SU-DHL-6 (cell line): ENCODE measurements around the gene GOT1.

ENCODE experiments used
- H2AFZ ChIP-seq: fragments of 200-600 bp; sonication (generic); 2 replicates; pipeline ENCODE4 v1.6.1; 2014; ENCODE audit warnings: low read depth, mild to moderate bottlenecking, moderate library complexity, mixed read lengths, antibody characterized with exemption, low read length; ENCODE audit not compliant: severe bottlenecking
- H3F3A ChIP-seq: fragments of 200-600 bp; shearing (Covaris generic); 2 replicates; pipeline ENCODE4 v1.6.0; 2016; ENCODE audit warnings: antibody characterized with exemption, mild to moderate bottlenecking; ENCODE audit not compliant: insufficient read depth
- H3K27ac ChIP-seq: fragments of 200-600 bp; sonication (generic); 2 replicates; pipeline ENCODE4 v1.5.1; 2016; ENCODE audit warnings: low read depth, mild to moderate bottlenecking, low read length, moderate library complexity, mixed read lengths
- H3K27me3 ChIP-seq: fragments of 200-600 bp; sonication (generic), shearing (Covaris generic); 2 replicates; pipeline ENCODE4 v1.6.0; 2014; ENCODE audit warnings: mild to moderate bottlenecking, low read length
- H3K36me3 ChIP-seq: fragments of 200-600 bp; sonication (generic); 2 replicates; pipeline ENCODE4 v1.6.1; 2014; ENCODE audit warnings: mild to moderate bottlenecking, low read length, mixed read lengths
- H3K4me2 ChIP-seq: fragments of 300-600, 200-600 bp; shearing (Covaris generic), sonication (generic); 2 replicates; pipeline ENCODE4 v1.6.0; 2014; ENCODE audit warnings: low read length, low read depth, mild to moderate bottlenecking; ENCODE audit not compliant: poor library complexity, severe bottlenecking
- H3K4me3 ChIP-seq: fragments of 200-600 bp; sonication (generic); 2 replicates; pipeline ENCODE4 v1.5.1; 2014; ENCODE audit warnings: antibody characterized with exemption, low read length, mild to moderate bottlenecking, mixed read lengths; ENCODE audit not compliant: insufficient read depth, poor library complexity, severe bottlenecking
- H3K79me2 ChIP-seq: fragments of 200-600 bp; sonication (generic); 2 replicates; pipeline ENCODE4 v1.6.1; 2014; ENCODE audit warnings: mild to moderate bottlenecking, low read length, moderate library complexity; ENCODE audit not compliant: insufficient read depth
- H3K9ac ChIP-seq: fragments of 200-600 bp; sonication (generic); 2 replicates; pipeline ENCODE4 v1.7.0; 2014; ENCODE audit warnings: mild to moderate bottlenecking, low read length
- H3K9me2 ChIP-seq: fragments of 200-600 bp; sonication (generic); replicated peaks from 2 replicates; pipeline ENCODE4 v1.6.1; 2014; ENCODE audit warnings: low read length; ENCODE audit not compliant: insufficient read depth
- H3K9me3 ChIP-seq: fragments of 200-600 bp; sonication (generic); 2 replicates; pipeline ENCODE4 v1.6.1; 2014; ENCODE audit warnings: low read length, mixed read lengths; ENCODE audit not compliant: insufficient read depth
- H4K20me1 ChIP-seq: fragments of 200-600 bp; sonication (generic); 2 replicates; pipeline ENCODE4 v1.6.1; 2014; ENCODE audit warnings: low read depth, mild to moderate bottlenecking, antibody characterized with exemption, low read length, moderate library complexity, mixed read lengths
- EZH2phosphoT487 ChIP-seq: fragments of 200-600 bp; sonication (generic), shearing (Covaris generic); conservative IDR thresholded peaks from 2 replicates; pipeline ENCODE4 v1.6.1; 2018; ENCODE audit warnings: mild to moderate bottlenecking, antibody characterized with exemption, low read length, moderate library complexity, mixed read lengths
- TF ChIP-seq, protein P1 (sequence below): fragments of 200-600 bp; sonication (generic); IDR thresholded peaks from one replicate; pipeline ENCODE4 v1.5.1; 2017; ENCODE audit warnings: antibody characterized with exemption, mild to moderate bottlenecking, low read length, moderate library complexity; ENCODE audit not compliant: insufficient read depth, poor library complexity, severe bottlenecking

Gene GOT1

DNA sequence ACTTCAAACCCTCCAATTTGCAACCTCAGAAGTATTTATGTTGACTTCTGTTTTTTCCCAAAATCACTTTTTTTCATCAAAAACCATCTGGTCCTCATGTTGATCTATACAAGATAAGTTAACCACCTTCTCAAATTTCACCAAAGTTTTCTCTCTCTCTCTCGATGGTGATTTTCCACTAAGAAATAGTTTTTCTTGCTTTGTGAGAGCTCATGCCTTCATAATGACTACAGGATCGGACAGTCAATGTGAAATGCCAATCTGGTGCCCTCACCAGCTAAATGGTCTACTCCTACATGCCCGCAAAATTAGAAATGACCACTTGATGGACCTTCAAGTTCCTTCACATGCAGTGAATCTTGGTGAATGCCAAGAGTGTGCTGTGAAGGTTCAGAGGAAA is 60.9 kb downstream of the GOT1 start:
- Histone ChIP-seq H3K4me3 (no peak overlapping the region), H3K27ac (no peak overlapping the region), H2AFZ (no peak overlapping the region)

DNA sequence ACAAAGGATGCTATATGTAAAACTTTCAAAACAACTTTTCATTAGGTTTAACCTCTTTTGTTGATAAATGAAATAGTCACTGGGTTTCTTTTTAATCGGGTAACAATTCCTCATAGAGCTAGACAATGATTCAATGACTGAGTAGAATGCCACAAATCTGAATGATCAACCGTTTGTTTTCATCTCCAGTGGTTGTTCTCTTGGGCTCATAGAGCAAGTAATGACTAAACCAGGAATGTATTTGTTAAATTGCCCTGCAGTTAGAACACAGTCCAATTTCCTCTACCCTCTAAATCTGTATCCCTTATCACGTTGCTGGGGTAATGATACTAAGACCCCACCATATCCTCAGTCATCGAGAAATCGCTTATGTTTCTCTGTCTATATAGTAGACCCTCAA is 61.3 kb downstream of the GOT1 start:
- H3K27me3 ChIP-seq = no peaks in the 10 kb centered on the region
- no peaks in the 10 kb centered on the region for H3K79me2 ChIP-seq
- H4K20me1 ChIP-seq = no peaks in the 10 kb centered on the region
- no peaks in the 10 kb centered on the region for H3K9me2 ChIP-seq
- H3K4me2 ChIP-seq = no peak overlapping the region
- no peak for TF ChIP-seq EZH2phosphoT487
- TF ChIP-seq, protein P1, sequence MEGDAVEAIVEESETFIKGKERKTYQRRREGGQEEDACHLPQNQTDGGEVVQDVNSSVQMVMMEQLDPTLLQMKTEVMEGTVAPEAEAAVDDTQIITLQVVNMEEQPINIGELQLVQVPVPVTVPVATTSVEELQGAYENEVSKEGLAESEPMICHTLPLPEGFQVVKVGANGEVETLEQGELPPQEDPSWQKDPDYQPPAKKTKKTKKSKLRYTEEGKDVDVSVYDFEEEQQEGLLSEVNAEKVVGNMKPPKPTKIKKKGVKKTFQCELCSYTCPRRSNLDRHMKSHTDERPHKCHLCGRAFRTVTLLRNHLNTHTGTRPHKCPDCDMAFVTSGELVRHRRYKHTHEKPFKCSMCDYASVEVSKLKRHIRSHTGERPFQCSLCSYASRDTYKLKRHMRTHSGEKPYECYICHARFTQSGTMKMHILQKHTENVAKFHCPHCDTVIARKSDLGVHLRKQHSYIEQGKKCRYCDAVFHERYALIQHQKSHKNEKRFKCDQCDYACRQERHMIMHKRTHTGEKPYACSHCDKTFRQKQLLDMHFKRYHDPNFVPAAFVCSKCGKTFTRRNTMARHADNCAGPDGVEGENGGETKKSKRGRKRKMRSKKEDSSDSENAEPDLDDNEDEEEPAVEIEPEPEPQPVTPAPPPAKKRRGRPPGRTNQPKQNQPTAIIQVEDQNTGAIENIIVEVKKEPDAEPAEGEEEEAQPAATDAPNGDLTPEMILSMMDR = no peak
- H2AFZ ChIP-seq = no peak overlapping the region
- no peaks in the 10 kb centered on the region for H3K9me3 ChIP-seq
- no peak overlapping the region for H3K9ac ChIP-seq
- H3K36me3 ChIP-seq = no peaks in the 10 kb centered on the region
- H3K27ac ChIP-seq = no peak overlapping the region
- no peaks in the 10 kb centered on the region for H3F3A ChIP-seq
- no peak overlapping the region for H3K4me3 ChIP-seq

More for the DNA sequence above, 60.9 kb downstream of the GOT1 start:
- Histone ChIP-seq H3F3A (no peaks in the 10 kb centered on the region), H3K4me2 (no peak overlapping the region), H3K9me3 (no peaks in the 10 kb centered on the region), H4K20me1 (no peaks in the 10 kb centered on the region), H3K9me2 (no peaks in the 10 kb centered on the region), H3K79me2 (no peaks in the 10 kb centered on the region), H3K9ac (no peak overlapping the region), H3K27me3 (no peaks in the 10 kb centered on the region), H3K36me3 (no peaks in the 10 kb centered on the region)
- TF ChIP-seq EZH2phosphoT487 = no peak
- TF ChIP-seq, protein P1 = no peak

DNA sequence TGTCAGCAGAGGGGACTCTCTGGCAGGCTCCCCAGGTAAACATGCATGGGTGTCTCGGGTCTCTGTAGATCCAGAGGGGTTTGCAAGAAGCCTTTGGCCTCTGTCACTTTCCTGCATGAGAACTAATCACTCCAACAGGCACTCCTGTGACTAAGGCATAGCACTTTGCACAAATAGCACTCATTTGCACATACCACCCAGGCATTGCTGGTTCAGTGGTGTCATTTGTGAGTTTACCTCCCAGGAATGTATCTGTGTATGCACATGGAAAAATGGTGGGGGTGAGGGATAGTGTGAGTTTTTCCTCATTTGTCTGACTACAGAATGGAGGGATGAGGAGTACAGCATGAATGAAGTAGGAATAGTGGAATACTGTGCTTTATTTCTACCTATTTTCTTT is 61.8 kb downstream of the GOT1 start:
- Histone ChIP-seq H3K4me2 (no peak overlapping the region), H3K4me3 (no peak overlapping the region), H2AFZ (no peak overlapping the region), H3K9me3 (no peaks in the 10 kb centered on the region), H3F3A (no peaks in the 10 kb centered on the region), H3K27me3 (no peaks in the 10 kb centered on the region), H4K20me1 (no peaks in the 10 kb centered on the region), H3K36me3 (no peaks in the 10 kb centered on the region), H3K27ac (no peak overlapping the region), H3K9me2 (no peaks in the 10 kb centered on the region), H3K79me2 (no peaks in the 10 kb centered on the region), H3K9ac (no peak overlapping the region)
- TF ChIP-seq EZH2phosphoT487 = no peak
- TF ChIP-seq, protein P1 = no peak
